DOHH2 (cell line): Measurements from ENCODE around the gene INSC.

Experiments used
- CTCF ChIP-seq: fragments of 200-600 bp; sonication (generic); IDR thresholded peaks from one replicate; pipeline ENCODE4 v1.5.1; 2014; ENCODE audit warnings: antibody characterized with exemption, mild to moderate bottlenecking, low read depth, low read length; ENCODE audit not compliant: poor library complexity, severe bottlenecking
- EZH2phosphoT487 ChIP-seq: fragments of 200-600 bp; sonication (generic); IDR thresholded peaks from 2 replicates; pipeline ENCODE4 v1.6.1; 2017; ENCODE audit warnings: borderline replicate concordance, mild to moderate bottlenecking, antibody characterized with exemption, low read length, moderate library complexity, mixed read lengths

- no peak for TF ChIP-seq CTCF
- no peak for TF ChIP-seq EZH2phosphoT487
These were observed 21.3 kb upstream of the INSC start for GRCh38 chr11:15093432-15093831.
